ENCODE results near the gene SLC31A1. TPM values are rescaled to one million over a fixed set of nuclear protein-coding genes. Genes with fewer than 3 reads are reported as not detected.
"Not testable (repeated sequence)": the region's sequence is repeated elsewhere in the genome, so short reads cannot be mapped to it uniquely, and the experiment has no call there.

Gene SLC31A1
- total RNA-seq, 1 donor from 2014 or later, result 17.1 TPM

- DNase-seq (ENCODE audit: low read depth, low spot score), result no peak
Observed at GRCh38 chr9:113261917-113262671, 40.8 kb downstream of the SLC31A1 start.

- no peak for DNase-seq (ENCODE audit: low read depth, low spot score)
Observed at GRCh38 chr9:113266174-113266573, 44.8 kb downstream of the SLC31A1 start.

- no peak for DNase-seq (ENCODE audit: low read depth, low spot score)
Observed at GRCh38 chr9:113267911-113268566, 46.7 kb downstream of the SLC31A1 start.

- DNase-seq (ENCODE audit: low read depth, low spot score), result no peak
Observed at GRCh38 chr9:113269355-113269754, 48.0 kb downstream of the SLC31A1 start.

GRCh38 chr9:113269871-113270270 is 48.5 kb downstream of the SLC31A1 start:
- DNase-seq (ENCODE audit: low read depth, low spot score), result no peak

- DNase-seq (ENCODE audit: low read depth, low spot score), result peak; percentile 26
Observed at GRCh38 chr9:113274474-113275156, 53.3 kb downstream of the SLC31A1 start.

- peak; percentile 97 for DNase-seq (ENCODE audit: low read depth, low spot score)
Observed at GRCh38 chr9:113275157-113276131, 54.1 kb downstream of the SLC31A1 start, which contains the start of the genes CDC26 and PRPF4. CDC26 (minus strand) TSS chr9:113275572; CDS start chr9:113272507, 3,065 bp downstream. PRPF4 (plus strand) TSS chr9:113275658; CDS start chr9:113275744, 86 bp downstream.

GRCh38 chr9:113278840-113279239 is 57.5 kb downstream of the SLC31A1 start:
- DNase-seq (ENCODE audit: low read depth, low spot score), result no peak

GRCh38 chr9:113281356-113281755 is 60.0 kb downstream of the SLC31A1 start:
- DNase-seq (ENCODE audit: low read depth, low spot score), result no peak

- DNase-seq (ENCODE audit: low read depth, low spot score), result no peak
Observed at GRCh38 chr9:113289091-113289490, 67.7 kb downstream of the SLC31A1 start.

GRCh38 chr9:113290052-113290607 is 68.8 kb downstream of the SLC31A1 start:
- DNase-seq (ENCODE audit: low read depth, low spot score), result no peak

GRCh38 chr9:113293285-113293878 is 72.0 kb downstream of the SLC31A1 start:
- no peak for DNase-seq (ENCODE audit: low read depth, low spot score)

- DNase-seq (ENCODE audit: low read depth, low spot score), result not testable (repeated sequence)
Observed at GRCh38 chr9:113296247-113296646, 74.9 kb downstream of the SLC31A1 start.

GRCh38 chr9:113296796-113297558 is 75.6 kb downstream of the SLC31A1 start:
- no peak for DNase-seq (ENCODE audit: low read depth, low spot score)

- DNase-seq (ENCODE audit: low read depth, low spot score), result no peak
Observed at GRCh38 chr9:113298311-113298710, 77.0 kb downstream of the SLC31A1 start.

- no peak for DNase-seq (ENCODE audit: low read depth, low spot score)
Observed at GRCh38 chr9:113298924-113299770, 77.8 kb downstream of the SLC31A1 start.

GRCh38 chr9:113299800-113300292 is 78.5 kb downstream of the SLC31A1 start:
- DNase-seq (ENCODE audit: low read depth, low spot score), result no peak

- no peak for DNase-seq (ENCODE audit: low read depth, low spot score)
Observed at GRCh38 chr9:113301548-113301947, 80.2 kb downstream of the SLC31A1 start.

Data from pulmonary artery endothelial cell (primary cell).